Measurements from ENCODE around the gene TMEM175.

TMEM175 gene

DNA sequence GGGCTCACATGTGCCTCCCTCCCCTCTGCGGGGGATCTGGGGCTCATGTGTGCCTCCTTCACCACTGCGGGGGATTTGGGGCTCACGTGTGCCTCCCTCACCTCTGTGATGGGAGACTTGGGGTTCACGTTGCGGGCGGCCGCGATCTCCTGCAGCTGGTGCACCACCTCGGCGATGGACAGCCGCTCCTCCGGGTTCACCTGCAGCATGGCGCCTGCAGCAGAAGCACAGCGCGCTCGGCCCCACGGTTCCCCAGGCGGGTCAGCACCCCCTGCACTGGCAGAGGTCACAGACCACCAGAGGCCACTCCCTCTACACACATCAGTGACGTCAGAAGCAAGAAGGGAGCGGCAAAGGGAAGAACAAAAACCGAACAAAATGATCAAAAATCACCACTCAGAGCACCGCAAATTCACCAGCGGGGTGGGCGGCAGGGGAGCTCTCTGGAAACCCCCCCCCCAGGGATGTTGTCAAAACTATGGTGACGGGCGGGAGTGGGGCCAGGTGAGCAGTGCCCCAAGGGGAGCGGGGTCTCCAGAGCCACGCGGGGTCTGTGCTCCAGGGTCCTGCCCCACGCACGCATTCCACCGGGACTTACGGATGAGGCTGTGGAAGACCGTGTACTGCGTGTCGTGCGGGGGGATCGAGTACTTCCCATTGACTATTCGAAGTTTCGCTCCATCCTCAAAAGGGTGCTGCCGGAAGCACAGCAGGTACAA, 38.8 kb upstream of the TMEM175 start:
- Histone ChIP-seq H3K4me3 (no peak overlapping the region), H3K9me3 (no peaks in the 10 kb centered on the region), H3K4me1 (no peaks in the 10 kb centered on the region), H3K36me3 (replicated peaks) (peaks cover 19% of the 10 kb centered on the region), H3K27me3 (ENCODE audit: low read depth) (no peaks in the 10 kb centered on the region)
- no peak for DNase-seq (ENCODE audit: low spot score in 2 of 2)
- in situ Hi-C loops (cut with MboI; ENCODE audit: low sequenced_read_pairs), result no loop called here

DNA sequence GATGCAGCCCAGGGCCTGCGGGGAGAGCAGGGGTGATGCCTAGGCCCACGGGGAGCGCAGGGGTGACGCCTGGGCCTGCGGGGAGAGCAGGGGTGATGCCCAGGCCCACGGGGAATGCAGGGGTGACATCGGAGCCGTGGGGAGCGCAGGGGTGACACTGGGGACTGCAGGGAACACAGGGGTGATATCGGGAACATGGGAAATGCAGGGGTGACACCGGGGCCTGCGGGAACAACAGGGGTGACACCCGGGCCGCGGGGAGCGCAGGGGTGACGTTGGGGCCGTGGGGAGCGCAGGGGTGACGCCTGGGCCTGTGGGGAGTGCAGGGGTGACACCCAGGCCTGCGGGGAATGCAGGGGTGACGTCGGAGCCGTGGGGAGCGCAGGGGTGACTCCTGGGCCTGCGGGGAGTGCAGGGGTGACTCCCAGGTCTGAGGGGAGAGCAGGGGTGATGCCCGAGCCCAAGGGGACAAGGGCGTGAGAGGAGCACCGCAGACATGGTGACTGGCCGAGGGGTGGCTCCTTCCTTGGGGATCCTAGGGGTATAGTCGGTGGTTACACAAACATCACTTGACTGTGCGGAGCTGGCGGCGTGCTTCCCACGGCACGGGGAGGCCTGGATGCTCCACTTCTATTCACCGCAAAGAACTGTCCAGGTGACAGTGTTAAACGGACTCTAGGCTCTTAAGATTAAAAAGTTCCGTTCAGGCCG, 38.1 kb upstream of the TMEM175 start:
- Histone ChIP-seq H3K27me3 (ENCODE audit: low read depth) (no peaks in the 10 kb centered on the region), H3K9me3 (no peaks in the 10 kb centered on the region), H3K4me1 (no peaks in the 10 kb centered on the region), H3K36me3 (replicated peaks) (peaks cover 12% of the 10 kb centered on the region), H3K4me3 (no peak overlapping the region)
- in situ Hi-C loops (cut with MboI; ENCODE audit: low sequenced_read_pairs), result no loop called here
- no peak for DNase-seq (ENCODE audit: low spot score in 2 of 2)

DNA sequence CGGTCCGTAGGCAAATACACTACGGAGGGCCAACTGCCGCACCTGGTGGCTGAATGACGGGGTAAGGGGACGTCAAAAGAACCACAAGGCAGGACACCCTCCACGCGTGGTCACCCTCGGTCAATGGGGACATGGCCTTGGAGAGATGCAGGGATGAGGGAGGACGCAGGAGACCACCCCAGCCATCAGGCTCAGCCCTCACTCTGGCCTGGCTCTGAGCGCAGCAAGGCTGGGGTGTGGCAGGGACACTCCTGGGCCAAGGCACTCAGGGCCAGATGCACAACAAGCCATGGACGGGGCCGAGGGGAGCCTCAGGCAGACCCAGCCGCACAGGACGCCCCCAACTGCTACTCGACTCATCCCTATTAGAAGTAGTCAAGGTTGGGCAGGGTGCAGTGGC, 36.7 kb upstream of the TMEM175 start:
- Histone ChIP-seq H3K36me3 (replicated peaks) (peaks cover 12% of the 10 kb centered on the region), H3K4me3 (no peak overlapping the region), H3K9me3 (no peaks in the 10 kb centered on the region), H3K4me1 (no peaks in the 10 kb centered on the region), H3K27me3 (ENCODE audit: low read depth) (no peaks in the 10 kb centered on the region)
- DNase-seq (ENCODE audit: low spot score in 2 of 2), result no peak
- in situ Hi-C loops (cut with MboI; ENCODE audit: low sequenced_read_pairs), result no loop called here

DNA sequence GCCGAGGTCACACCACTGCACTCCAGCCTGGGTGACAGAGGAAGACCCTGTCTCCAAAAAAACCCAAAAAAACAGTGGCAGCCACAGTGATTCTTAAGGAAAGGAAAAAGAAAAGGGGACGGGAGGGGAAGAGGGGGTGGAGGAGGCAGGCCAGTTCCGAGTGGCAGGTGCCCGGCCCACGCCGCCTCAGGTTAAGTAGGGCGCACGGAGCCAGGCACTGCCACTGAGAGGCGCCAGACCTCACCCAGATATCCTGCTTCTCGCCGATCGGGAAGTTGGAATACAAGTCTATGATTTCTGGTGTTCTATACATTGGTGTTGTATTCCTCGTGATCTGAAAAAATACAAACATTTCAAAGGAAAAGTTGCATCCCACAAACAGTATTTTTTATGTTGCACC, 36.0 kb upstream of the TMEM175 start:
- no peaks in the 10 kb centered on the region for H3K27me3 ChIP-seq (ENCODE audit: low read depth)
- H3K36me3 ChIP-seq (replicated peaks), result peaks cover 12% of the 10 kb centered on the region
- DNase-seq (ENCODE audit: low spot score in 2 of 2), result no peak
- H3K9me3 ChIP-seq, result no peaks in the 10 kb centered on the region
- in situ Hi-C loops (cut with MboI; ENCODE audit: low sequenced_read_pairs), result no loop called here
- no peak overlapping the region for H3K4me3 ChIP-seq
- no peaks in the 10 kb centered on the region for H3K4me1 ChIP-seq

DNA sequence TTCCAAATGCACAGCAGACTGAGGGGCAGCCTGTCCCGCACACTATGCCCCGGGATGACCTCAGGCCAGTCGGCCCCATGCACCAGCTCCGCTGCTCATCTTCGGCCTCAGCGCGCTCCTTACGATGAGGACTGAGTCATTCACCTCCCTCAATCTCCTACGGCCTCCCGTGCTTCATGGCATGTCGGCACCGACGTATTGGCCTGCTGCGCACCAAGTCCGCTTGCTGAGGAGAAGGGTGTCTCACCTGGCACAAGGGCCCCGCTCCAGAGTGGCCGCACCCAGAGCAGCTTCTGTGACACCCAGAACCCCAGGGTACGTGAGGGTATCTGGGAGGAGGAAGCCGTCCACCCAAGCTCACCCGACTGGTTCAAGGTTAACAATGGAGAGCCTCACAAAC, 35.6 kb upstream of the TMEM175 start:
- in situ Hi-C loops (cut with MboI; ENCODE audit: low sequenced_read_pairs), result no loop called here
- H3K36me3 ChIP-seq (replicated peaks), result peaks cover 13% of the 10 kb centered on the region

DNA sequence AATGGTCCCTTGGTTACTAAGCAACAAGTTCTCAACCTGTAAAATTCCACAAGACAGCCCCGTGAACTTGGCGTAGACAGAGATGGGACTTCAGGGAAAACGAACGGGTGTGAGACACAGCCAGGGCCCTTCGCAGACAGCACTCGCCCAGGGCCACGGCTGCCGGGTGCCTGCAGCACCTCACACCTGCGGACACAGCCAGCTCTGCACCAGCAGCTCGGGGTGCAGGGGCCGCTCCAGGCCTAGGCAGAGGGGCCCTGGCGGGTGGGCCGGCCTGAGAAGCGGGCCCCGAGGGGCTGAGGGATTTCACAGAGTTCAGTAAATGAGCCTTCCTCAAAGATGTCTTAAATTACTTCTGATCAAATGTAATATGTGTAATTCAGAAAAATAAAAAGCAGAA, 34.1 kb upstream of the TMEM175 start:
- no peak overlapping the region for H3K4me3 ChIP-seq
- in situ Hi-C loops (cut with MboI; ENCODE audit: low sequenced_read_pairs), result no loop called here
- H3K4me1 ChIP-seq, result no peaks in the 10 kb centered on the region
- H3K27me3 ChIP-seq (ENCODE audit: low read depth), result no peaks in the 10 kb centered on the region
- peaks cover 15% of the 10 kb centered on the region for H3K36me3 ChIP-seq (replicated peaks)
- no peaks in the 10 kb centered on the region for H3K9me3 ChIP-seq
- no peak for DNase-seq (ENCODE audit: low spot score in 2 of 2)

More for the DNA sequence above, 35.6 kb upstream of the TMEM175 start:
- no peak overlapping the region for H3K4me3 ChIP-seq
- no peaks in the 10 kb centered on the region for H3K27me3 ChIP-seq (ENCODE audit: low read depth)
- no peak for DNase-seq (ENCODE audit: low spot score in 2 of 2)
- H3K9me3 ChIP-seq, result no peaks in the 10 kb centered on the region
- H3K4me1 ChIP-seq, result no peaks in the 10 kb centered on the region

DNA sequence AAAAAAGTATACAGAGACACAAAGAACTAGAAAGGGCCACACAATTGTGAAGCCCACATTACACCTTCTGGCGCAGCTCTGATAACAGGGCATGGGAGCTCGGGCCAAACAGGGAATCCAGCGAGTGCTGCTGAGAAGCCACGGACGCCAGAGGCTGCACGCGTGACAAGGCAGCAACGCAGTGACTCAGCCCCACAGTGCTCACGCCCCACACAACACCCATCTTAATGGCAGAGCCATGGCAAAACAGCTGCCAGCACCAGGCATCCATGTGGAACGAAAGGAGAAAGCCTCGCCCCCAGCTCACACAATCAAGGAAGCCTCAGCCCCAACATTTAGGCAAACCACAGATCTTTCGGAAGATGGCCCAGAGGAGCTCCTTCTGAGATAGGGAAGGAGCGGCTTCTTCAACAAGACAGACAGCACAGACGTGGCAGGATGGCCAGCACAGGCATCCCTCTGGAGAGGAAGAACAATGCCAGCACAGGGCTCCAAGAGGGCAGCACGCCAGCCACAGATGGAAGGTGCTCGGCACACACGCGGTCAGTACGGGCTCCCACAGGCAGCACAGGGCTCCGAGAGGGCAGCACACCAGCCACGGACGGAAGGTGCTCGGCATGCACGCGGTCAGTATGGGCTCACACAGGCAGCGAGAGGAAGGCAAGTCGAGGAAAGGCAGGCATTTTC, 33.2 kb upstream of the TMEM175 start:
- no peak for DNase-seq (ENCODE audit: low spot score in 2 of 2)
- no peaks in the 10 kb centered on the region for H3K4me1 ChIP-seq
- H3K27me3 ChIP-seq (ENCODE audit: low read depth), result no peaks in the 10 kb centered on the region
- H3K9me3 ChIP-seq, result no peaks in the 10 kb centered on the region
- no peak overlapping the region for H3K4me3 ChIP-seq
- peaks cover 15% of the 10 kb centered on the region for H3K36me3 ChIP-seq (replicated peaks)
- in situ Hi-C loops (cut with MboI; ENCODE audit: low sequenced_read_pairs), result no loop called here

DNA sequence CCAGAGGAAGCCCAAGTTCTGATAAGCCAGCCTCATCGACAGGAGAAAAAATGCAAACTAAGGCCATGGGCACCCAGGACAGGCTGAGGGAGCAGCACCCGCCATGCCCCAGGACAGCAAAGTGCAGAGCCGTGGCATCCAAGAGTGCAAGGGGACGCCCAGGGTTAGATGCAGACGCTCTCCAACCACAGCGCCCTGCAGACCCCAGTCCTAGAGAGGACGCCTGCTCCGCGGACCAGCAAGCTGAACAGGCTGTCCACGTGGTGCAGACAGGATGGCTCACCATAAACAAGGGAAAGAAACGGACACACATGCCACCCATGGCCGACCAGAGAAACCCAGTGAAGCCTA, 32.7 kb upstream of the TMEM175 start:
- in situ Hi-C loops (cut with MboI; ENCODE audit: low sequenced_read_pairs), result no loop called here

DNA sequence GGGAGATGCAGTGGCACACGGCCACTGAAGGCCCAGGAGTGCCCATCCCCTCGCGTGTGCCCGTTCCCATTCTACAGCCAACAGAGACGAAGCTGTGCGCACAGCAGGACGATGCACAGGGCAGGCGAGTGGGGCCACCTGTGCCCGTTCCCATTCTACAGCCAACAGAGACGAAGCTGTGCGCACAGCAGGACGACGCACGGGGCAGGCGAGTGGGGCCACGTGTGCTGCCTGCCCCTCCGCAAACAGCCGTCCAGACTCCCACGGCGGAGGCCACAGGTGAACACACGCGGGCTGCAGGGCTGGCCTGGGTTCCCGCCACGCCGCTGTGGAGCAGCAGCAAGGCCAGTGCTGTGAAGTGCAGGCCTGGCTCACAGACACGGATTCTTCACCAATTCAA, 32.2 kb upstream of the TMEM175 start:
- no peak overlapping the region for H3K4me3 ChIP-seq
- no peak for DNase-seq (ENCODE audit: low spot score in 2 of 2)
- H3K36me3 ChIP-seq (replicated peaks), result peaks cover 15% of the 10 kb centered on the region
- in situ Hi-C loops (cut with MboI; ENCODE audit: low sequenced_read_pairs), result no loop called here
- H3K9me3 ChIP-seq, result no peaks in the 10 kb centered on the region
- no peaks in the 10 kb centered on the region for H3K27me3 ChIP-seq (ENCODE audit: low read depth)
- no peaks in the 10 kb centered on the region for H3K4me1 ChIP-seq

More for the DNA sequence above, 32.7 kb upstream of the TMEM175 start:
- H3K36me3 ChIP-seq (replicated peaks), result peaks cover 15% of the 10 kb centered on the region
- no peaks in the 10 kb centered on the region for H3K4me1 ChIP-seq
- H3K27me3 ChIP-seq (ENCODE audit: low read depth), result no peaks in the 10 kb centered on the region
- no peak for DNase-seq (ENCODE audit: low spot score in 2 of 2)
- H3K9me3 ChIP-seq, result no peaks in the 10 kb centered on the region
- H3K4me3 ChIP-seq, result no peak overlapping the region

DNA sequence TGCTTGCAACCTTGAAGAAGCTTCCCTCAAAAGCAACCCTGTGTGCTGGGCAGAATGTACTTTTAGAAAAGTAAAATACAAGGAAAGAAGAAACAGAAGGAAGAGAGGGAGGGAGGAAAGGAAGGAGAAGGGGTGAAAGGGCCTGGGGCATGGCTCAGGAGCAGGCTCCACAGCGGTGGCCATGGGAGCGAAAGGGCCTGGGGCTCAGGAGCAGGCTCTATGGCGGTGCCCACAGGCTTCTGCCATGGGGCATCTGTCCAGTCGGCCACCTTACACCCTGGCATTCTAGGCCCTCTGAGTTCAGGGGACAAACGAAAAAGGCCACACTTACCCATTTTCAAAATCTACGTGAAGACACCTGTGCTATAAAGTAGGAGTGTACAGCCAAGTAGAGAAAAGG, 31.5 kb upstream of the TMEM175 start:
- peaks cover 11% of the 10 kb centered on the region for H3K36me3 ChIP-seq (replicated peaks)
- no peaks in the 10 kb centered on the region for H3K4me1 ChIP-seq
- no peaks in the 10 kb centered on the region for H3K27me3 ChIP-seq (ENCODE audit: low read depth)
- H3K9me3 ChIP-seq, result no peaks in the 10 kb centered on the region
- in situ Hi-C loops (cut with MboI; ENCODE audit: low sequenced_read_pairs), result no loop called here
- no peak for DNase-seq (ENCODE audit: low spot score in 2 of 2)
- no peak overlapping the region for H3K4me3 ChIP-seq

DNA sequence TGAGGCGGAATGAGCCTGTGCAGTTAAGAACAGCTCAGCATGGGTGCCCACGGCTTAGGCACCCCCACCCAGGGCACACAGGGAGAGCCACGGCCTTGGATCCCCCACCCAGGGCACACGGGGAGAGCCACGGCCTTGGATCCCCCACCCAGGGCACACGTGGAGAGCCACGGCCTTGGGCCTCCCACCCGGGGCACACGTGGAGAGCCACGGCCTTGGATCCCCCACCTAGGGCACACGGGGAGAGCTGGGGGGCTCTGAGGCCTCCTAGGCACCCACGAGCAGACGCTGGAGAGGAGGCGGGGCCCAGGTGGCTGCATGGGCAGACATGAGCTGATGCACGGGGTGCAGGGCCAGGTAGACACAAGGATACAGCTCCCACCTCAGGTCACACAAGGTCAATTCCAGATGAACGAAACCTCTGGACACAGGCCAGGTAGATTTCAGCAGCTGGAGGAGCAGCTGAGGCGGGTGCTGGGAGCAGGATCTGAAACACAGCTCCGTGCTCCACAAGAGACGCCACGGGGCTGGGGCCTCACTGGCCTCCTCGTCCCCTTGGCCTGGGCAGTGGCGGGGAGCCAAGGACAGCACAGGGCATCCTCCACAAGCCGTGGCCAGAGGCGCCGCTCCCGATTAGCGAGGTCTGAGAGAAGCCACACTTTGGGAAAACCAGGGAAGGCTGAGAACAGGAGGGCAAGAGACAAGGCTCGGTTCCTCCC, 30.9 kb upstream of the TMEM175 start:
- DNase-seq (ENCODE audit: low spot score in 2 of 2), result no peak
- Histone ChIP-seq H3K36me3 (replicated peaks) (peaks cover 14% of the 10 kb centered on the region), H3K4me1 (no peaks in the 10 kb centered on the region), H3K27me3 (ENCODE audit: low read depth) (no peaks in the 10 kb centered on the region), H3K9me3 (no peaks in the 10 kb centered on the region), H3K4me3 (no peak overlapping the region)
- in situ Hi-C loops (cut with MboI; ENCODE audit: low sequenced_read_pairs), result no loop called here

DNA sequence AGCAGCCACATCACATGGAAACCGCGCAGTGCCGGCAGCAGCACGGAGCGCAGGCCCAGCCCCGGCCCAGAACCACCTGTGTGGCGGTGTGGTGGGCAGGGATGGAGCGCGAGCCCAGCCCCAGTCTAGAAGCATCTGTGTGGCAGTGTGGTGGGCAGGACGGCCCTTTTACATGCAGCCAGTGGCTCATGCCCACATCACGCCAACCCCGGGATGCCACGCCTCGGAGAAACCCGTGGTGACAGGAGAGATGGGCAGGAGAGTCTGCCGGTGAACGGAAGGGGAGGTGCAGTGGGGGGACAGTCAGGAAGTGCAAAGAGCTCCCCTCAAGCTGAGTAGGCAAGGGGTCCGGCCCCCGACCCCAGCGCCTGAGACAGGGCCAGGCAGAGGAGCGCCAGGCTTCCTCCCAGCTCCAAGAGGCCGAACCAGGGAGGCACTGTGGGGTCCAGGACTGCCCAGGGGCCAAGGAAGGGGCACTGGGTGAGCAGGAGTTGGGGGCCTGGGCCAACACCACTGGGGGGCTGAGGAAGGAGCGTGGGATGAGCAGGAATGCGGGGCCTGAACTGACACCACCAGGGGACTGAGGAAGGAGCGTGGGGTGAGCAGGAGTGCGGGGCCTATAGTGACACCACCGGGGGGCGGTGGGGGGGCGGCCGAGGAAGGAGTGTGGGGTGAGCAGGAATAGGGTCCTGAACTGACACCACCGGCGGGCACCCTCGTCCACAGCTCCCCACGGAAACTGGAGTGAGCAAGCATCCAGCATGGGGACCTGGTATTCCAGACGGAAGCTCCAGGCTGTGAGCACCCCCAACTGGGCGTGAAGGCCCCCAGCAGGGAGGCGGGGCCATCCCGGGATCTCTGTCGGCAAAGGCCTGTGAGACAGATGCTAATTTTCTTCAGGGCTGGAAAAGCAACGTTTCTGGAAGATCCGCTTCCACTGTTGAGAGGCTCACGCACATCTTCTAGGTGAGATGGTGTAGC, 28.9 kb upstream of the TMEM175 start:
- H3K4me3 ChIP-seq, result no peak overlapping the region
- no peaks in the 10 kb centered on the region for H3K9me3 ChIP-seq
- DNase-seq (ENCODE audit: low spot score in 2 of 2), result no peak
- H3K27me3 ChIP-seq (ENCODE audit: low read depth), result no peaks in the 10 kb centered on the region
- in situ Hi-C loops (cut with MboI; ENCODE audit: low sequenced_read_pairs), result no loop called here
- 0 out of 2 replicates have a peak, but pooled peaks cover 10% of the 10 kb centered on the region for H3K36me3 ChIP-seq (replicated peaks)
- no peaks in the 10 kb centered on the region for H3K4me1 ChIP-seq
